ENCODE results near the gene RTTN. TPM values are rescaled to one million over a fixed set of nuclear protein-coding genes. Genes with fewer than 3 reads are reported as not detected.

Gene RTTN
- total RNA-seq, 1 donor from 2014 or later = 21.0 TPM

- Mint-ChIP-seq H3K4me3 (ENCODE audit: unreplicated experiment) (no peak overlapping the region), H3K4me1 (ENCODE audit: low read depth, unreplicated experiment) (no peaks in the 10 kb centered on the region), H3K27ac (ENCODE audit: unreplicated experiment) (no peak overlapping the region), H3K9me3 (ENCODE audit: unreplicated experiment) (no peaks in the 10 kb centered on the region), H3K27me3 (ENCODE audit: unreplicated experiment) (no peaks in the 10 kb centered on the region), H3K36me3 (ENCODE audit: unreplicated experiment) (no peaks in the 10 kb centered on the region)
- TF ChIP-seq, protein P1, sequence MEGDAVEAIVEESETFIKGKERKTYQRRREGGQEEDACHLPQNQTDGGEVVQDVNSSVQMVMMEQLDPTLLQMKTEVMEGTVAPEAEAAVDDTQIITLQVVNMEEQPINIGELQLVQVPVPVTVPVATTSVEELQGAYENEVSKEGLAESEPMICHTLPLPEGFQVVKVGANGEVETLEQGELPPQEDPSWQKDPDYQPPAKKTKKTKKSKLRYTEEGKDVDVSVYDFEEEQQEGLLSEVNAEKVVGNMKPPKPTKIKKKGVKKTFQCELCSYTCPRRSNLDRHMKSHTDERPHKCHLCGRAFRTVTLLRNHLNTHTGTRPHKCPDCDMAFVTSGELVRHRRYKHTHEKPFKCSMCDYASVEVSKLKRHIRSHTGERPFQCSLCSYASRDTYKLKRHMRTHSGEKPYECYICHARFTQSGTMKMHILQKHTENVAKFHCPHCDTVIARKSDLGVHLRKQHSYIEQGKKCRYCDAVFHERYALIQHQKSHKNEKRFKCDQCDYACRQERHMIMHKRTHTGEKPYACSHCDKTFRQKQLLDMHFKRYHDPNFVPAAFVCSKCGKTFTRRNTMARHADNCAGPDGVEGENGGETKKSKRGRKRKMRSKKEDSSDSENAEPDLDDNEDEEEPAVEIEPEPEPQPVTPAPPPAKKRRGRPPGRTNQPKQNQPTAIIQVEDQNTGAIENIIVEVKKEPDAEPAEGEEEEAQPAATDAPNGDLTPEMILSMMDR (IDR thresholded peaks at IDR 0.05; ENCODE audit: partially characterized antibody, unreplicated experiment) = no peak
- no peak for DNase-seq
Measured at GRCh38 chr18:70156886-70157285, 48.6 kb downstream of the RTTN start.

DNA sequence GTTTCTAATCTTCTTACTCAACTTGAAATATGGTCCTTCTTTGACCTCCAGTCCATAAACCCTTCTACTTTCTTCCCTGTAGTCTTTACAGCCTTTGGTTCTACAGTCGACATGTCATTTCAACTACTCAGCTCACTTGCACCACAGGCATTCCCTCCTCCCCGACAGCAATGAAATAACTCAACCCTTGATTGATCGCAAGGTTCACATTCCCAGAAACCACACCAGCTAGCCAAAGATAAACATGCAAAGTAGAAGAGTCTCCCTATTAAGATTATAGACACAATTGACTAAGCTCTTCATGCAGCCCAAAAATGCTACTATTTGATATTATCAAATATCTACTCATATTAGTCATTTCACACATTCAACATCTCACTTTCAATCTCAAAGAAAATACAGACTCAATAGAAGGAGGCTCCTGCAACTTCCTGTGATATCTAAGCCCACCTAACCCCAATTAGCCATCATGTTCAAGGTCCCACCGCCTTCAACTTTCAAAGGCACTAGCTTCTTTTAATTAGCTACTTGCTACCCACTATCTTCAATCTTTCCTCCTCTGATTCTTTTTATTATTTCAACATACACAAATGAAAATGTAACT lies 50.8 kb downstream of the RTTN start:
- no peaks in the 10 kb centered on the region for H3K36me3 Mint-ChIP-seq (ENCODE audit: unreplicated experiment)
- no peak overlapping the region for H3K27ac Mint-ChIP-seq (ENCODE audit: unreplicated experiment)
- TF ChIP-seq, protein P1 (IDR thresholded peaks at IDR 0.05; ENCODE audit: partially characterized antibody, unreplicated experiment) = no peak
- no peak for DNase-seq
- H3K27me3 Mint-ChIP-seq (ENCODE audit: unreplicated experiment) = no peaks in the 10 kb centered on the region
- H3K4me1 Mint-ChIP-seq (ENCODE audit: low read depth, unreplicated experiment) = no peaks in the 10 kb centered on the region
- H3K9me3 Mint-ChIP-seq (ENCODE audit: unreplicated experiment) = no peaks in the 10 kb centered on the region
- no peak overlapping the region for H3K4me3 Mint-ChIP-seq (ENCODE audit: unreplicated experiment)

DNA sequence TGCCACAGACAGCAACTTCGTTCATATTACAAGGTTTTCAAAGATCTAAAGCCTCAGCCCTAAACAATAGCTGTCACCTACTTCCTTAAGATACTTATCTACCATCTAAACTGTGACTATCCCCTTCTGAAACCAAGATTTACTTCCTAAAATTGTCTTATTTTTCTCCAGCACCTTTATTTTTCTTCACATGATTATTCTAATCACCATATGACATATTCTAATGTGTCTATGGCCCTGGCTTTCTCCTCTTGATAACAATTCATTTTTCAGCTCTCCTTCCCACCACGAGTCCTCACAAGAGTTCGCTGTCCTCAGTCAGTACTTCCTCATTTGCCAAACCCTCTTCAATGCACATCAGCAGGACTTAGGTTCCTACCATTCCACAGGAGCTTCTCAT lies 53.9 kb downstream of the RTTN start:
- Mint-ChIP-seq H3K27me3 (ENCODE audit: unreplicated experiment) (no peaks in the 10 kb centered on the region), H3K9me3 (ENCODE audit: unreplicated experiment) (no peaks in the 10 kb centered on the region), H3K36me3 (ENCODE audit: unreplicated experiment) (no peaks in the 10 kb centered on the region), H3K4me3 (ENCODE audit: unreplicated experiment) (no peak overlapping the region), H3K27ac (ENCODE audit: unreplicated experiment) (no peak overlapping the region), H3K4me1 (ENCODE audit: low read depth, unreplicated experiment) (no peaks in the 10 kb centered on the region)
- DNase-seq = no peak
- TF ChIP-seq, protein P1 (IDR thresholded peaks at IDR 0.05; ENCODE audit: partially characterized antibody, unreplicated experiment) = no peak

DNA sequence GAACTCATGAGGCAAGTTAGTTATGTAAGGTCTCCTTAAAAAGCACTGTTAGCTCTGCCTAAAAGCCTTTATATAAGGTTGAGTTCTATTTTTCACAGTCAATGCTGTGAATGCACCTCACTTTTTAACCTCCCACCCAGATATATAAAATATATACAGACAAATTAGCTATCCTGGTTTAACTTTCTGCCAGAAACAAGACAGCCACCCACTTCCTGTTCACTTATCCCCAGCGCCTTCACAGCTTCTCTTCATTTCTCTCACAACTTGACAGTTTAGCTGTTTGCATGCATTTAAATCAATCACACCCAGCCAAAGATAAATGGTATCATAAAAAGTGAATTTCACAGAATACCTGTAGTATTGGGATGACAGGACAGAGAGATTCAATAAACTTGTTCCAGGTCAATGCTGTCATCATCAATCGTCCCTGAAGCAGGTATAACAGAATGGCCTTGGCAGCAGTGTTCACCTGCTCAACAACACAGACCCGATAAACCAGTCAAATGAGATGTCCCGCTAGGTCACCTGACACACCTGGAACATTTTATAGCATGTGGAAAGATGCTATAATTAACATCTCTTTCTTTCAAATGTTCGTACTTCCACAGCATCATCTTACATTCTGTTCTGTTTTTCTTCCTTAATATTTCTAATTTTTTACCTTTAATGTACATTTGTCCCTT lies 55.7 kb downstream of the RTTN start:
- Mint-ChIP-seq H3K4me3 (ENCODE audit: unreplicated experiment) (no peak overlapping the region), H3K27me3 (ENCODE audit: unreplicated experiment) (no peaks in the 10 kb centered on the region), H3K4me1 (ENCODE audit: low read depth, unreplicated experiment) (no peaks in the 10 kb centered on the region), H3K27ac (ENCODE audit: unreplicated experiment) (no peak overlapping the region), H3K9me3 (ENCODE audit: unreplicated experiment) (no peaks in the 10 kb centered on the region), H3K36me3 (ENCODE audit: unreplicated experiment) (no peaks in the 10 kb centered on the region)
- no peak for DNase-seq
- TF ChIP-seq, protein P1 (IDR thresholded peaks at IDR 0.05; ENCODE audit: partially characterized antibody, unreplicated experiment) = no peak

DNA sequence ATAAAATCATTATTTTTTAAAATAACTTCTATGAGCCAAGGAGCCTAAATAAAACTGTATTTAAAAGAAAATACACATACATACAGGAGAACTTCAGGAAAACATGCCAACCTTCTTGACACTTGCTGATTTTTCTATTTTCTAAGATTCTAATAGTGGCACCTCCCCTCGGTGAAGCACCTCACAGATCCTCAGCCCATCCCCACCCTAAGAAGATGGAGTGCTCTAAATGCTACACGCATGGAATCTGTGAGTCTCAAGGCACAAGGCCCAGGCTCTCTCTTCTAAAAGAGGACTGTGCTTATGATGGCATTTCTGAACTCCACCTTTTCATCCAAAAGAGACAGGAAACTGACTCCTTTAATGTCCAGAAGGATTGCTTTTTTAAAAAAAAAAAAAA lies 56.3 kb downstream of the RTTN start:
- Mint-ChIP-seq H3K36me3 (ENCODE audit: unreplicated experiment) (peaks cover 4% of the 10 kb centered on the region), H3K9me3 (ENCODE audit: unreplicated experiment) (no peaks in the 10 kb centered on the region), H3K27me3 (ENCODE audit: unreplicated experiment) (no peaks in the 10 kb centered on the region), H3K27ac (ENCODE audit: unreplicated experiment) (no peak overlapping the region), H3K4me1 (ENCODE audit: low read depth, unreplicated experiment) (no peaks in the 10 kb centered on the region), H3K4me3 (ENCODE audit: unreplicated experiment) (no peak overlapping the region)
- no peak for DNase-seq
- TF ChIP-seq, protein P1 (IDR thresholded peaks at IDR 0.05; ENCODE audit: partially characterized antibody, unreplicated experiment) = no peak

Data from glutamatergic neuron (in vitro differentiated cells).